ENCODE results near the gene UTS2B. TPM values are rescaled to one million over a fixed set of nuclear protein-coding genes. Genes with fewer than 3 reads are reported as not detected.

UTS2B gene
- total and polyA plus RNA-seq, 7 experiments from 2014 or later = 0.34 TPM; not detected in 6

DNA sequence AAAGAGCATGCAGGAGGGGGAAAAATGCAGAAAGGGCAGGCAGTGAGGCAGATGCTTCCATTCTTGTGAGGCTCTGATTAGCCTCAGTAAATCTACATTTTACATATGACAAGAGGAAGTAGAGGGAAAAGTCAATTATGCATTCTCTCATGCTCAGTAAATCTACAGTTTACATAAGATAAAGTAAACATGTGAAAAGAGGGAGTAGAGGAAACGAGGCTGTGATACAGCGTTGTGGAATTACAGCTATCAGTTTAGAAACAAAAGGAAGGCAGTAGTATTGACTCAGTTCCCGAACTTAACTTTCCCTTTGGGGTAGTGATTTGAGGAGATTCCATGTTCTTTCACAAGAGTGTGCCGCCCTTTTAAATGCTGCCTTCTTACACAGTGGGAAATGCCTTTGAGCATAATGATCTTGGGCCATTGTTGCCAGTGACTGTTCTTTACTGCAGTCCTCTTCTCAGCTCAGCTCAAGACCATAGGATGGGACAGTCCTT lies 92.0 kb downstream of the UTS2B start:
- H3K9me3 ChIP-seq (ENCODE audit: control insufficient read depth in 2 of 3, low read length in 3 of 3) = no peaks in the 10 kb centered on the region
- Mint-ChIP-seq H3K27ac (no peak overlapping the region), H3K27me3 (peaks cover 0 to 3% (median 0%) of the 10 kb centered on the region in 5 donors), H3K9me3 (peaks cover 0 to 4% (median 0%) of the 10 kb centered on the region in 11 donors), H3K4me1 (peaks cover 0 to 2% (median 0%) of the 10 kb centered on the region in 7 donors), H3K4me3 (no peak overlapping the region), H3K36me3 (no peaks in the 10 kb centered on the region)
- POLR2A ChIA-PET = no interaction called here
- intact Hi-C loops (cut with micrococcal nuclease) = no loop called here
- H3K27me3 ChIP-seq (ENCODE audit: control insufficient read depth in 2 of 2, insufficient read depth in 2 of 2, low read length in 2 of 2) = no peaks in the 10 kb centered on the region
- H3K4me3 ChIP-seq (ENCODE audit: low read length) = no peak overlapping the region
- H3K4me1 ChIP-seq (ENCODE audit: control insufficient read depth in 2 of 2, insufficient read depth in 2 of 2, low read length in 2 of 2) = no peaks in the 10 kb centered on the region
- no peak overlapping the region for H3K27ac ChIP-seq (ENCODE audit: low read depth, low read length)
- DNase-seq = no peak
- CTCF ChIA-PET = no interaction called here
- H3K36me3 ChIP-seq (ENCODE audit: control insufficient read depth in 2 of 3, insufficient read depth in 3 of 3, low read length in 3 of 3) = no peaks in the 10 kb centered on the region
- no peak for ATAC-seq

DNA sequence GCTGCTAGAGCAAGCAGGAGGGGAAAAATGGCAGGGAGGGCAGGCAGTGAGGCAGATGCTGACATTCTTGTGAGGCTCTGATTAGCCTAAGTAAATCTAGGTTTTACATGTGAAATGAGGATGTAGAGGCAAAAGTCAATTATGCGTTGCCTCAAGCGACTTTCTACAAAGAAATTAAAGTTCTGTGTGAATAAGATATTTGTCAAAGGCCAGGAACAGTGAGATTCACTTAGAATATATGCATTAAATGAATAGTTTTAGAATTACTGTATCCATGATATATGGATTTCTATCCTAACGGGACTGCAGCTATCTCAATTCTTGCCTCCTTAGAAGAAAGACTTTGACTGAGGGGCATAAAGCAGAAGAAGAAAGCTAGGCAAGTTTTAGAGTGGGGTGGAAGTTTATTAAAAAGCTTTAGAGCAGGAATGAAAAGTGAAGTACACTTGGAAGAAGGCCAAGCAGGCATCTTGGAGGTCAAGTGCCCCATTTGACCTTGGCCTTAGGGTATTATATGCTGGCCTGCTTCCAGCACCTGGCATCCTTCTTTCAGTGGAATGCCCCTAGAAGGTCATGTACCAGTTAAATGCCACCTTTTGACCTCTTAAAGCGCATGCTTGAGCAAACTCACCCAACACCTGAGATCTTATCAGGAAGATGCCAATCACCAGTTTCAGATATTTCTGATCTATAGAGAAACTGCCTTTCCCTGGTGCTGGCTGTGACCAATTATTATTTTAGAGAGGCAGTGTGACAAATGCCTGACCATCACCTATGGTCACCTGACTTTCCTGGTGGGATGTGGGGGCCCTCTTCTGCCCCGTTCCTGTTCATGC lies 93.1 kb downstream of the UTS2B start:
- intact Hi-C loops (cut with micrococcal nuclease) = no loop called here
- Mint-ChIP-seq H3K9me3 (peaks cover 0 to 4% (median 0%) of the 10 kb centered on the region in 11 donors), H3K27ac (no peak overlapping the region), H3K4me1 (peaks cover 0 to 2% (median 0%) of the 10 kb centered on the region in 7 donors), H3K27me3 (peaks cover 0 to 3% (median 0%) of the 10 kb centered on the region in 5 donors), H3K36me3 (no peaks in the 10 kb centered on the region), H3K4me3 (no peak overlapping the region)
- no peaks in the 10 kb centered on the region for H3K4me1 ChIP-seq (ENCODE audit: control insufficient read depth in 2 of 2, insufficient read depth in 2 of 2, low read length in 2 of 2)
- H3K36me3 ChIP-seq (ENCODE audit: control insufficient read depth in 2 of 3, insufficient read depth in 3 of 3, low read length in 3 of 3) = no peaks in the 10 kb centered on the region
- no peak overlapping the region for H3K27ac ChIP-seq (ENCODE audit: low read depth, low read length)
- no peaks in the 10 kb centered on the region for H3K27me3 ChIP-seq (ENCODE audit: control insufficient read depth in 2 of 2, insufficient read depth in 2 of 2, low read length in 2 of 2)
- H3K4me3 ChIP-seq (ENCODE audit: low read length) = no peak overlapping the region
- POLR2A ChIA-PET = no interaction called here
- DNase-seq (no peak), ATAC-seq (no peak)
- CTCF ChIA-PET = no interaction called here
- H3K9me3 ChIP-seq (ENCODE audit: control insufficient read depth in 2 of 3, low read length in 3 of 3) = no peaks in the 10 kb centered on the region

DNA sequence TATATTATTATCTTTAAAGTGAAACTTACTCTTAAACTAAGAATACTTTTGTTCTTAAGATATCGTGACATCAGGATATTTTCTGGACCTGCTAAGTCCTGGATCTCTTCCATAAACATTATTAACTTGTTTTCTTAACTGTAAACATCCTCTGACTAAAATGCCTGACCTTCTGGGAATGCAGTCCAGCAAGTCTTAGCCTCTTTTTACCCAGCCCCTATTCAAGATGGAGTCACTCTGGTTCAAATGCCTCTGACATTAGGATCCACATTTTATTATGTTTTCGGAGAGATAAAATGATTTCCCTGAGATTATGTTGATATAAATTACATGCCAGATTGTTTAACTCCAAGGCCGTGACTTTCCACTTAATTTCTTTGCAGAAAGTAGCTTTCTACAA lies 93.7 kb downstream of the UTS2B start:
- H3K4me3 ChIP-seq (ENCODE audit: low read length) = no peak overlapping the region
- Mint-ChIP-seq H3K27me3 (peaks cover 0 to 3% (median 0%) of the 10 kb centered on the region in 5 donors), H3K4me3 (no peak overlapping the region), H3K27ac (no peak overlapping the region), H3K36me3 (no peaks in the 10 kb centered on the region), H3K9me3 (peaks cover 0 to 4% (median 0%) of the 10 kb centered on the region in 11 donors), H3K4me1 (peaks cover 0 to 2% (median 0%) of the 10 kb centered on the region in 7 donors)
- POLR2A ChIA-PET = no interaction called here
- CTCF ChIA-PET = no interaction called here
- no peaks in the 10 kb centered on the region for H3K27me3 ChIP-seq (ENCODE audit: control insufficient read depth in 2 of 2, insufficient read depth in 2 of 2, low read length in 2 of 2)
- ATAC-seq (no peak), DNase-seq (no peak)
- H3K9me3 ChIP-seq (ENCODE audit: control insufficient read depth in 2 of 3, low read length in 3 of 3) = no peaks in the 10 kb centered on the region
- H3K36me3 ChIP-seq (ENCODE audit: control insufficient read depth in 2 of 3, insufficient read depth in 3 of 3, low read length in 3 of 3) = no peaks in the 10 kb centered on the region
- intact Hi-C loops (cut with micrococcal nuclease) = no loop called here
- H3K4me1 ChIP-seq (ENCODE audit: control insufficient read depth in 2 of 2, insufficient read depth in 2 of 2, low read length in 2 of 2) = no peaks in the 10 kb centered on the region
- H3K27ac ChIP-seq (ENCODE audit: low read depth, low read length) = no peak overlapping the region

DNA sequence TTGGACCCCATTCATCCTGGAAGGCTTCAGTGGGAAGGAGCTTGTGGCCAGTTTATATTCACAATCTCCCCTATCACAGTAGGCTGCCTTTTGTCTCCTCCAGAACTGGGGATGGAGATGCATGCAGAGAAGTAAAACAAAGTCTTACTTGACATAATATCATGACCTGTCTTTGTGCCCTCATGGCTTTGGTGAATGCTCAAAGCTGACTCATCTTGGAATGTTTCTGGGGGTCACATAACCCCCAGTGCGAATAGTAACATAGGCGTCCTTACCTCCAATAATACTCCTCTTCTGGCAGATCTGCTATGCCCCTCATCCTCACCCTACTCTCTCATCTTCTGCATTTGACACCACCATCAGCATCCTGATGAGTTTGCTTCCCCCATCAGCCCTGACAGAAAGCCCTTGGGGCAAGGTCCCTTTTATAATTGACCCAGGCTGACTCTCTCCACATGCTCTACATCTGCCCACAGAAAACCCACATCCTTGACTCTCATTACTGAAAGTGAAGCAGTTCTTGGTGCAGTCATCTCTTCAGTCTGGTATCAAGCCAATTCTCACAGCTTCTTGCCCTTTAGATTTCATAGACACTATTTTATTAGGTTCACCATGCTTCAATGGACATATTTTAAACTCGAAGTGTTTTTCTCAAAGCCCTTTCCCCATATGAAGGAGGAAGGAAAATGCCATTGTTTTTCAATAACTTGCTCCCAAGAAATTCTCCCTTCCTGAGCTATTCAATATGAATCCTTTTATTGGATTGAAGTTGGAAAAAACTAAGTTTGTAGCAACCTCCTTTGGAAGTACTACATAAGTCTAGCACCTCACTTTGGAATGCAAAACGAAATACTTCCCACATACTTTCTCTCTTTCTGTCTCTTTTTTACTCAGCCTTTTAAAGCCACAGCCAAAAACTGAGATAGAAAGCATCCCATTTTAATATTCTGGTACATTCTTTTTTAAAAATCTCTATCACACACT lies 94.7 kb downstream of the UTS2B start:
- POLR2A ChIA-PET = no interaction called here
- H3K4me1 Mint-ChIP-seq = peaks cover 0 to 2% (median 0%) of the 10 kb centered on the region in 7 donors
- CTCF ChIA-PET = no interaction called here
- no peak overlapping the region for H3K27ac ChIP-seq (ENCODE audit: low read depth, low read length)
- no peaks in the 10 kb centered on the region for H3K9me3 ChIP-seq (ENCODE audit: control insufficient read depth in 2 of 3, low read length in 3 of 3)
- H3K27me3 ChIP-seq (ENCODE audit: control insufficient read depth in 2 of 2, insufficient read depth in 2 of 2, low read length in 2 of 2) = no peaks in the 10 kb centered on the region
- no peak overlapping the region for H3K4me3 Mint-ChIP-seq
- H3K27me3 Mint-ChIP-seq = peaks cover 0 to 3% (median 0%) of the 10 kb centered on the region in 5 donors
- no peak overlapping the region for H3K27ac Mint-ChIP-seq
- H3K9me3 Mint-ChIP-seq = peaks cover 0 to 4% (median 0%) of the 10 kb centered on the region in 11 donors
- ATAC-seq (no peak), DNase-seq (no peak)
- no peaks in the 10 kb centered on the region for H3K36me3 Mint-ChIP-seq
- H3K4me3 ChIP-seq (ENCODE audit: low read length) = no peak overlapping the region
- no peaks in the 10 kb centered on the region for H3K4me1 ChIP-seq (ENCODE audit: control insufficient read depth in 2 of 2, insufficient read depth in 2 of 2, low read length in 2 of 2)
- no peaks in the 10 kb centered on the region for H3K36me3 ChIP-seq (ENCODE audit: control insufficient read depth in 2 of 3, insufficient read depth in 3 of 3, low read length in 3 of 3)
- intact Hi-C loops (cut with micrococcal nuclease) = no loop called here

DNA sequence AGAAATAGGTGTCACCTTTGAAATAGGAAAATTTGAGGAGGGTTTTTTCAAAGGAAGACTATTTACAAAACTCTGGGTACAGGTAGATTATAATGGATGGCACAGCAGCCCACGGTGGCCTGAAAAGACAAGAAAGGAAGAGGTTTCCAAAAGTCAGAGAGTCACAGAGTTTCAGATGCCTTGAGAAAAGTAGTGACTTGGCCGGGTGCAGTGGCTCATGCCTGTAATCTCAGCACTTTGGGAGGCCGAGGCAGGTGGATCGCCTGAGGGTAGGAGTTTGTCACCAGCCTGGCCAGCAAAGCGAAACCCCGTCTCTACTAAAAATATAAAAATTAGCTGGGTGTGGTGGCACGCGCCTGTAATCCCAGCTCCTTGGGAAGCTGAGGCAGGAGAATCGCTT lies 96.1 kb downstream of the UTS2B start:
- Mint-ChIP-seq H3K36me3 (no peaks in the 10 kb centered on the region), H3K27ac (no peak overlapping the region), H3K9me3 (peaks cover 0 to 4% (median 0%) of the 10 kb centered on the region in 11 donors), H3K27me3 (peaks cover 0 to 3% (median 0%) of the 10 kb centered on the region in 5 donors), H3K4me1 (peaks cover 0 to 2% (median 0%) of the 10 kb centered on the region in 7 donors), H3K4me3 (no peak overlapping the region)
- no peak for DNase-seq
- intact Hi-C loops (cut with micrococcal nuclease) = no loop called here
- Histone ChIP-seq H3K36me3 (ENCODE audit: control insufficient read depth in 2 of 3, insufficient read depth in 3 of 3, low read length in 3 of 3) (no peaks in the 10 kb centered on the region), H3K4me1 (ENCODE audit: control insufficient read depth in 2 of 2, insufficient read depth in 2 of 2, low read length in 2 of 2) (no peaks in the 10 kb centered on the region), H3K27ac (ENCODE audit: low read depth, low read length) (no peak overlapping the region), H3K4me3 (ENCODE audit: low read length) (no peak overlapping the region), H3K9me3 (ENCODE audit: control insufficient read depth in 2 of 3, low read length in 3 of 3) (no peaks in the 10 kb centered on the region), H3K27me3 (ENCODE audit: control insufficient read depth in 2 of 2, insufficient read depth in 2 of 2, low read length in 2 of 2) (no peaks in the 10 kb centered on the region)
- POLR2A ChIA-PET = no interaction called here
- CTCF ChIA-PET = no interaction called here
- no peak for ATAC-seq

DNA sequence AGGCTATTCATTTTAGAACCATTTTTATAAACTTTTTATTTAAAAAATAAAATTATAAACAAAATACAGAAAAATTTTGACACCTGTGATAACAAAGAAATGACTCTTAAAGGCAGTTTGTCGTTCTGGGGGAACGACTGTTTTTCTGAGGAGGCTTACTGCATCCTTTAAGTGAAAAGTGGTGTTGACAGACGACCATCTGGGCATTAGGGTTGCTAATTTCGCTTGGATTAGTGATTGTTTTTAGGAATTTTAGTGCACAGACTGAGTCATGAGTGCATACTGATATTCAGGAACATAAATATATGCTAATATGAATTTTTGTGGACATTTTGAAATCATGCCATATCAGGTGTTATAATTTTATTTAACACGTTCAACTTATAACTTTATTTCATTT lies 102.8 kb downstream of the UTS2B start:
- H3K9me3 Mint-ChIP-seq = peaks cover 0 to 4% (median 0%) of the 10 kb centered on the region in 11 donors
- ChIA-PET POLR2A (no interaction called here), CTCF (no interaction called here)
- no peak overlapping the region for H3K4me3 Mint-ChIP-seq
- intact Hi-C loops (cut with micrococcal nuclease) = no loop called here
- ATAC-seq = no peak
- no peak overlapping the region for H3K27ac Mint-ChIP-seq
- H3K4me3 ChIP-seq (ENCODE audit: low read length) = no peak overlapping the region
- no peaks in the 10 kb centered on the region for H3K27me3 ChIP-seq (ENCODE audit: control insufficient read depth in 2 of 2, insufficient read depth in 2 of 2, low read length in 2 of 2)
- no peaks in the 10 kb centered on the region for H3K36me3 ChIP-seq (ENCODE audit: control insufficient read depth in 2 of 3, insufficient read depth in 3 of 3, low read length in 3 of 3)
- H3K27me3 Mint-ChIP-seq = no peaks in the 10 kb centered on the region
- H3K4me1 Mint-ChIP-seq = no peaks in the 10 kb centered on the region
- no peak for DNase-seq
- no peaks in the 10 kb centered on the region for H3K36me3 Mint-ChIP-seq
- H3K9me3 ChIP-seq (ENCODE audit: control insufficient read depth in 2 of 3, low read length in 3 of 3) = no peaks in the 10 kb centered on the region
- no peaks in the 10 kb centered on the region for H3K4me1 ChIP-seq (ENCODE audit: control insufficient read depth in 2 of 2, insufficient read depth in 2 of 2, low read length in 2 of 2)
- H3K27ac ChIP-seq (ENCODE audit: low read depth, low read length) = no peak overlapping the region
